ENCODE data around the gene FAM50A.
"Not testable (repeated sequence)": the region's sequence is repeated elsewhere in the genome, so short reads cannot be mapped to it uniquely, and the experiment has no call there.

FAM50A gene

GRCh38 chrX:154486052-154486395 is 42.1 kb downstream of the FAM50A start:
- peak; percentile 22 to 31 for DNase-seq

DNA sequence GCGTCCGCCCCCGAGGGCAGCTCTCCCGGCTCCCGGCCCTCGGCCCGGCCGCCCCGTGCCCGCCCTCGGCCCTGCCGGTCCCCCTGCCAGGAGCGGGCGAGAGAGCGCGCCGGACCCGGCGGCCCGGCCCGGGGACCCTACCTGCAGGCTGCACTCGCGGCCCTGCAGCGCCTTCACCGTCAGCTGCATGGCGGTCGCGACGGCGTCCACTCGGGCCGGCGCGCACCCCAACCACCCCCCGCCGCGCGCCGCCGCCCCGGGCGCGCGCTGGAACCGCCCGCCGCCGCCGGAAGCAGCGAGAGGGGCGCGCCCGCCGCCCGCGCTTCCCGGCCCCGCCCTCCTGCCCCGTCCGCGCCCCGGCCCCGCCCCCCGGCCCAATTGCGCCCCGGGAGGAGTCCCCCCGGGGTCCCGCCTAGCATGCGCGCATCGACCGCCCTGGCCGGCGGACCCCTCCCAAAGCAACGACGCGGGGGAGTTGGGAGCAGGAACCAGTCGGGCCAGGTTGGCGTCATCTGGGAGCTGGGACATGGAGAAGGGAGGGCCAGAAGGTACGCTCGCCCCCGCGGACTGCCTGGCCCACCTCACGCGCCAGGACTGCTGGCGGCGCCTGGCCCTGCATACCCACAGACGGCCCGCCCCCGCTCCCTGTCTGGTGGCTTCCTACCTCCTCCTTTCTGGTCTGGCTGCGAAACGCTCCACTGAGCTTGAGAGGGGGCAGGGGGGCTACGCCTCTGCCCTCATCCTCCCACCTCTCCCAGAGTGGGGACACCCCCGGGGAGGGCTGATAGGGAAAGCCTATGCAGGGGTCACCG is 42.7 kb downstream of the FAM50A start, which contains the start of gene UBL4A:
Gene UBL4A (minus strand): TSS at position 220 of the 812 bp plus-strand sequence. CDS start 31 bp downstream, at position 189.
- DNase-seq = peak; percentile 58

- no peak for DNase-seq
Observed at GRCh38 chrX:154487518-154488290, 43.8 kb downstream of the FAM50A start.

GRCh38 chrX:154488336-154489075 is 44.6 kb downstream of the FAM50A start:
- DNase-seq = no peak

DNA sequence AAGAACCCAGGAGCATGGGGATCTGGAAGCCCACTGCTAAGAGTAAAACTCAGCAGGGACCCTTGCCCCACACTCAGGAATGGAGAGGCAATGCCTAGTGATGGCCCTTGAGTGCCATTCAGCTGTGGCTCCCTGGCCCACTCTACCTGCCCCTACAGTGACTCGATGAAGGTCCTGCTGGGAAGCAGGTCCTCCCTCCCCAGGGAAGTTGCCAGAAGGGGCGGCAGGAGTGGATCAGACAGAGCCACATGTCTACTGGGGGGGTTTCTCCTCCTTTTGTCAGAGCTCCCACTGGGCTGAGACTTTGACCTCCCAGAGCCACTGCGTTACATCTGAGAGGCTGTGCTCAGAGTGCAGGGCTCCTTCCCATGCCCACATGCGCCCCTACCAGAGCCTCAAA is 45.2 kb downstream of the FAM50A start:
- DNase-seq = no peak

GRCh38 chrX:154490021-154490413 is 46.1 kb downstream of the FAM50A start:
- DNase-seq = peak; percentile 23 to 39

- DNase-seq = peak; percentile 85 to 89
Observed at GRCh38 chrX:154490414-154491083, 46.6 kb downstream of the FAM50A start, which contains the start of gene SLC10A3. SLC10A3 (minus strand) TSS chrX:154490629; CDS start chrX:154488940, 1,689 bp downstream.

DNA sequence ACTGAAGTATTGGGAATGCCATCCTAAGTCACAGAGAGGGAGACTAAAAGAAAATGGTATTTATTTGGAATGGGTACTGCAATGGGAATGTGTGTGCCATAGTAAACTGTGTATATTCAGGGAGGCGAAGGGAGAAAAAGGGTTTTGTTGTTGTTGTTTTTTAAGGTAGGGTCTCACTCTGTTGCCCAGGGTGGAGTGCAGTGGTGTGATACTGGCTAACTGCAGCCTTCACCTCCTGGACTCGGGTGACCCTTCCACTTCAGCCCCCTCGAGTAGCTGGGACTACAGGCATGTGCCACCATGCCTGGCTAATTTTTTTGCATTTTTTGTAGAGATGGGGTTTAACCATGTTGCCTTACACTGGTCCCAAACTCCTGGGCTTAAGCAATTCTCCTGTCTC is 50.8 kb downstream of the FAM50A start:
- no peak for DNase-seq

DNA sequence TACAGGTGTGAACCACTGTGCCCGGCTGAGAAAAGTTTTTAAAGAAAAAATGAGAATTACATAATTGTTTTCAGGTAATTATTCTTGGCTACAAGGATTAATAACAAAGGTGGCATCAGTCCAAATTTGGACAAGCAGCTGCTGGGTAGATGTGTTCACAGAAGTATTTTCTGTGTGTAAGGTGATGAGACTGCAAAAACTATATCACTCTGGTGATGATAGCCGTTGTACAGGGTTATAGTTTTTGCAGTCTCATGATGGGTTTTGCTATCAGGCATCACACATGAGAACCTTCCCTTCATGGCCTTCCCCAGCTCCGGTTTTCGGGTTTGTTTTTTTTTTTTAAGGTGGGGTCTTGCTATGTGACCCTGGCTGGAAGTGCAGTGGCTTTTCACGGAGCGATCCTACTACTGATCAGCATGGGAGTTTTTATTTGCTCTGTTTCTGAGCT is 51.6 kb downstream of the FAM50A start:
- DNase-seq = no peak

GRCh38 chrX:154496591-154497137 is 52.7 kb downstream of the FAM50A start:
- DNase-seq = not testable (repeated sequence)
